ENCODE measurements around the gene ERC1.

Gene ERC1

GRCh38 chr12:1505576-1505975, 514.6 kb downstream of the ERC1 start:
- H3K4me3 ChIP-seq (replicated peaks in 1 of 2; ENCODE audit: low read depth in 2 of 2, low read length in 2 of 2), result no peak overlapping the region
- TF ChIP-seq, protein P1, sequence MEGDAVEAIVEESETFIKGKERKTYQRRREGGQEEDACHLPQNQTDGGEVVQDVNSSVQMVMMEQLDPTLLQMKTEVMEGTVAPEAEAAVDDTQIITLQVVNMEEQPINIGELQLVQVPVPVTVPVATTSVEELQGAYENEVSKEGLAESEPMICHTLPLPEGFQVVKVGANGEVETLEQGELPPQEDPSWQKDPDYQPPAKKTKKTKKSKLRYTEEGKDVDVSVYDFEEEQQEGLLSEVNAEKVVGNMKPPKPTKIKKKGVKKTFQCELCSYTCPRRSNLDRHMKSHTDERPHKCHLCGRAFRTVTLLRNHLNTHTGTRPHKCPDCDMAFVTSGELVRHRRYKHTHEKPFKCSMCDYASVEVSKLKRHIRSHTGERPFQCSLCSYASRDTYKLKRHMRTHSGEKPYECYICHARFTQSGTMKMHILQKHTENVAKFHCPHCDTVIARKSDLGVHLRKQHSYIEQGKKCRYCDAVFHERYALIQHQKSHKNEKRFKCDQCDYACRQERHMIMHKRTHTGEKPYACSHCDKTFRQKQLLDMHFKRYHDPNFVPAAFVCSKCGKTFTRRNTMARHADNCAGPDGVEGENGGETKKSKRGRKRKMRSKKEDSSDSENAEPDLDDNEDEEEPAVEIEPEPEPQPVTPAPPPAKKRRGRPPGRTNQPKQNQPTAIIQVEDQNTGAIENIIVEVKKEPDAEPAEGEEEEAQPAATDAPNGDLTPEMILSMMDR (IDR thresholded peaks at IDR 0.05; ENCODE audit: low read depth, low read length), result no peak
- DNase-seq (ENCODE audit: low read depth in 2 of 2), result no peak

- no peak for DNase-seq (ENCODE audit: low read depth in 2 of 2)
- H3K4me3 ChIP-seq (replicated peaks in 1 of 2; ENCODE audit: low read depth in 2 of 2, low read length in 2 of 2), result no peak overlapping the region
- TF ChIP-seq, protein P1 (IDR thresholded peaks at IDR 0.05; ENCODE audit: low read depth, low read length), result no peak
Observed at GRCh38 chr12:1507308-1507707, 516.3 kb downstream of the ERC1 start.

DNA sequence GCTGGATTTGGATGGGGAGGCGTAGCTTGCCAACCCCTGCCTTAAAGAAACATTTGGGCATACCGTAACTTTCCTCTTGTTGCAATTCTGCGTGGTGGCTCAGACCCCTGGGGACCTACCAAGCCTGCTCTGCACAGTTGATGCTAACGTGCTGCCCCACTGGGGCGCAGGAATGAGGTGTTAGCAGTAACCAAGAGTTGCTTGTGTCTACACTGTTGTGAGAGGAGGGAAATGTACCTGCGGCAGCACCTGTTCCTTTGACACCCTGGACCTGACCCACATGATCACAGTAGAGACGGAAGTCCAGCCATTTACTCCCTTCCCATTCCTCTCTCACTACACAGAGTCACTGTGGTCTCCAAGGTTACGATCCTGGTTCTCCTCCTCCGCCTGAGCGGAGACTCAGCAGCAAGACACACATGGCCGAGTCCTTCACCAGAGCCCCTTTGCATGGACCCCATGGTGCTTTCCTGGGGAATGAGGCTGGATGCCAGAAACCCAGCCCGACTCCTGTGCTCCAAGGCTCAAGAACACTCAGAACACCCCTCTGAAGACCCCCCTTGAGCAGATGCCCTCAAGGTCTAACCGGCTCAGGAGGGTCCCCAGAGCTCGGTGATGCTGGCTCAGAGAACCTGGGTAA, 518.5 kb downstream of the ERC1 start:
- DNase-seq (ENCODE audit: low read depth in 2 of 2), result no peak
- no peak overlapping the region for H3K4me3 ChIP-seq (replicated peaks in 1 of 2; ENCODE audit: low read depth in 2 of 2, low read length in 2 of 2)
- TF ChIP-seq, protein P1 (IDR thresholded peaks at IDR 0.05; ENCODE audit: low read depth, low read length), result no peak

GRCh38 chr12:1510056-1510812, 519.2 kb downstream of the ERC1 start:
- DNase-seq (ENCODE audit: low read depth in 2 of 2), result no peak
- TF ChIP-seq, protein P1 (IDR thresholded peaks at IDR 0.05; ENCODE audit: low read depth, low read length), result no peak
- H3K4me3 ChIP-seq (replicated peaks in 1 of 2; ENCODE audit: low read depth in 2 of 2, low read length in 2 of 2), result no peak overlapping the region

GRCh38 chr12:1515010-1515409, 524.0 kb downstream of the ERC1 start:
- no peak for DNase-seq (ENCODE audit: low read depth in 2 of 2)
- TF ChIP-seq, protein P1 (IDR thresholded peaks at IDR 0.05; ENCODE audit: low read depth, low read length), result no peak
- no peak overlapping the region for H3K4me3 ChIP-seq (replicated peaks in 1 of 2; ENCODE audit: low read depth in 2 of 2, low read length in 2 of 2)

GRCh38 chr12:1515428-1515827, 524.4 kb downstream of the ERC1 start:
- H3K4me3 ChIP-seq (replicated peaks in 1 of 2; ENCODE audit: low read depth in 2 of 2, low read length in 2 of 2), result no peak overlapping the region
- no peak for DNase-seq (ENCODE audit: low read depth in 2 of 2)
- TF ChIP-seq, protein P1 (IDR thresholded peaks at IDR 0.05; ENCODE audit: low read depth, low read length), result no peak

All from cardiac fibroblast (primary cell).